22Rv1 (cell line): ENCODE measurements around the gene HARS2.
A peak's percentile ranks its signal among the peaks of the same experiment; 100 is the strongest.
"Not testable (repeated sequence)": the region's sequence is repeated elsewhere in the genome, so short reads cannot be mapped to it uniquely, and the experiment has no call there.

Experiments
- H3K27ac ChIP-seq: fragments of 450-650 bp; 2 replicates; pipeline ENCODE4 v1.5.1; 2017
- CTCF ChIP-seq: fragments of 450-650 bp; IDR thresholded peaks from 2 replicates; pipeline ENCODE4 v1.5.1; 2017; ENCODE audit warnings: mild to moderate bottlenecking
- ZFX ChIP-seq: fragments of 450-650 bp; IDR thresholded peaks from 2 replicates; pipeline ENCODE4 v1.6.1; 2017; ENCODE audit warnings: antibody characterized with exemption, borderline replicate concordance

Gene HARS2

GRCh38 chr5:140710899-140711552 lies 19.8 kb downstream of the HARS2 start:
- H3K27ac ChIP-seq = peak overlapping the region; percentile 94
- no peak for TF ChIP-seq ZFX
- TF ChIP-seq CTCF = no peak

GRCh38 chr5:140711794-140712193 lies 20.5 kb downstream of the HARS2 start:
- TF ChIP-seq ZFX = no peak
- TF ChIP-seq CTCF = no peak
- peak overlapping the region; percentile 94 for H3K27ac ChIP-seq

- no peak for TF ChIP-seq ZFX
- no peak for TF ChIP-seq CTCF
- H3K27ac ChIP-seq = no peak overlapping the region
Observed at GRCh38 chr5:140713562-140714094, 22.4 kb downstream of the HARS2 start.

- H3K27ac ChIP-seq = not testable (repeated sequence)
Observed at GRCh38 chr5:140716238-140716637, 25.0 kb downstream of the HARS2 start.

- peak overlapping the region; percentile 37; the same call in 1 of the 2 replicates for H3K27ac ChIP-seq
- TF ChIP-seq CTCF = no peak
- TF ChIP-seq ZFX = no peak
Observed at GRCh38 chr5:140718266-140718592, 27.0 kb downstream of the HARS2 start.

- H3K27ac ChIP-seq = not testable (repeated sequence)
Observed at GRCh38 chr5:140720738-140721137, 29.5 kb downstream of the HARS2 start.

- H3K27ac ChIP-seq = not testable (repeated sequence)
Observed at GRCh38 chr5:140721395-140721794, 30.1 kb downstream of the HARS2 start.

- peak overlapping the region; percentile 34 for H3K27ac ChIP-seq
- no peak for TF ChIP-seq ZFX
- TF ChIP-seq CTCF = no peak
Observed at GRCh38 chr5:140725799-140726471, 34.7 kb downstream of the HARS2 start.

GRCh38 chr5:140733098-140733497 lies 41.8 kb downstream of the HARS2 start:
- TF ChIP-seq ZFX = no peak
- no peak for TF ChIP-seq CTCF

More at GRCh38 chr5:140733098-140733497, 41.8 kb downstream of the HARS2 start:
- H3K27ac ChIP-seq = no peak overlapping the region
